Central memory CD8-positive, alpha-beta T cell (primary cell): Measurements from ENCODE around the gene LONP2.
"Not testable (repeated sequence)": the region's sequence is repeated elsewhere in the genome, so short reads cannot be mapped to it uniquely, and the experiment has no call there.

Experiments used
- ATAC-seq: fragments of 150-1000 bp; cut with Tn5 transposase; replicated peaks from 2 replicates; pipeline ENCODE4 v1.10.0; 2022; ENCODE audit warnings: mild to moderate bottlenecking, moderate FRiP score, moderate number of reproducible peaks; ENCODE audit not compliant: poor library complexity, severe bottlenecking; ENCODE audit errors: extremely low read depth
- DNase-seq, 2 donors: peaks; one replicate each; pipeline ENCODE4 v3.0.0; 2021; ENCODE audit warnings: low spot score in 2 of 2
- H3K27ac Mint-ChIP-seq: one replicate; pipeline ENCODE4 v1.8.0; 2022; ENCODE audit warnings: low read depth, mild to moderate bottlenecking, moderate library complexity, mixed read lengths
- H3K27me3 Mint-ChIP-seq: one replicate; pipeline ENCODE4 v1.8.0; 2022; ENCODE audit warnings: mixed read lengths
- H3K36me3 Mint-ChIP-seq: one replicate; pipeline ENCODE4 v1.8.0; 2022; ENCODE audit warnings: mild to moderate bottlenecking, moderate library complexity, mixed read lengths; ENCODE audit not compliant: insufficient read depth
- H3K4me1 Mint-ChIP-seq: one replicate; pipeline ENCODE4 v1.8.0; 2022; ENCODE audit warnings: mixed read lengths
- H3K4me3 Mint-ChIP-seq: one replicate; pipeline ENCODE4 v1.8.0; 2022; ENCODE audit warnings: mild to moderate bottlenecking, moderate library complexity, mixed read lengths
- H3K9me3 Mint-ChIP-seq: one replicate; pipeline ENCODE4 v1.8.0; 2022; ENCODE audit warnings: mixed read lengths

Gene LONP2

GRCh38 chr16:48385253-48386150, 141.4 kb downstream of the LONP2 start, which contains the start of gene SIAH1:
Gene SIAH1 (minus strand): TSS chr16:48385413. CDS start chr16:48362428, 22,985 bp downstream.
- DNase-seq = peak; percentile 80 to 83
- Mint-ChIP-seq H3K27ac (peak within 1 kb of the TSS; percentile 94), H3K27me3 (no peaks in the 10 kb centered on the region), H3K4me1 (peaks cover 23% of the 10 kb centered on the region), H3K4me3 (peak within 1 kb of the TSS; percentile 88), H3K9me3 (no peaks in the 10 kb centered on the region), H3K36me3 (peaks cover 10% of the 10 kb centered on the region)
- peak; percentile 84 for ATAC-seq

- H3K27ac Mint-ChIP-seq = no peak overlapping the region
- H3K9me3 Mint-ChIP-seq = no peaks in the 10 kb centered on the region
- H3K4me1 Mint-ChIP-seq = peaks cover 15% of the 10 kb centered on the region
Measured at GRCh38 chr16:48386559-48387312, 142.6 kb downstream of the LONP2 start.

GRCh38 chr16:48392407-48392806, 148.3 kb downstream of the LONP2 start:
- Mint-ChIP-seq H3K36me3 (no peaks in the 10 kb centered on the region), H3K9me3 (no peaks in the 10 kb centered on the region), H3K4me1 (no peaks in the 10 kb centered on the region), H3K4me3 (no peak overlapping the region), H3K27me3 (no peaks in the 10 kb centered on the region), H3K27ac (no peak overlapping the region)
- DNase-seq (no peak), ATAC-seq (no peak)

More at GRCh38 chr16:48386559-48387312, 142.6 kb downstream of the LONP2 start:
- H3K36me3 Mint-ChIP-seq = peaks cover 8% of the 10 kb centered on the region
- no peak for DNase-seq
- no peaks in the 10 kb centered on the region for H3K27me3 Mint-ChIP-seq
- ATAC-seq = no peak
- no peak overlapping the region for H3K4me3 Mint-ChIP-seq

GRCh38 chr16:48393485-48394354, 149.6 kb downstream of the LONP2 start:
- ATAC-seq (no peak), DNase-seq (no peak)
- Mint-ChIP-seq H3K27me3 (no peaks in the 10 kb centered on the region), H3K4me1 (no peaks in the 10 kb centered on the region), H3K27ac (no peak overlapping the region), H3K36me3 (no peaks in the 10 kb centered on the region), H3K9me3 (no peaks in the 10 kb centered on the region), H3K4me3 (no peak overlapping the region)

- H3K36me3 Mint-ChIP-seq = no peaks in the 10 kb centered on the region
- no peaks in the 10 kb centered on the region for H3K9me3 Mint-ChIP-seq
- H3K4me1 Mint-ChIP-seq = no peaks in the 10 kb centered on the region
- H3K4me3 Mint-ChIP-seq = no peak overlapping the region
- no peaks in the 10 kb centered on the region for H3K27me3 Mint-ChIP-seq
- ATAC-seq = no peak
- no peak overlapping the region for H3K27ac Mint-ChIP-seq
- DNase-seq = no peak
Measured at GRCh38 chr16:48394355-48394703, 150.2 kb downstream of the LONP2 start.

- ATAC-seq = no peak
- Mint-ChIP-seq H3K36me3 (no peaks in the 10 kb centered on the region), H3K4me1 (no peaks in the 10 kb centered on the region)
Measured at GRCh38 chr16:48395375-48395774, 151.3 kb downstream of the LONP2 start.

GRCh38 chr16:48402547-48402946, 158.4 kb downstream of the LONP2 start:
- not testable (repeated sequence) for ATAC-seq, H3K9me3 Mint-ChIP-seq, H3K36me3 Mint-ChIP-seq, H3K27ac Mint-ChIP-seq, H3K4me1 Mint-ChIP-seq, H3K4me3 Mint-ChIP-seq, H3K27me3 Mint-ChIP-seq, DNase-seq

More at GRCh38 chr16:48395375-48395774, 151.3 kb downstream of the LONP2 start:
- no peak for DNase-seq
- Mint-ChIP-seq H3K27ac (no peak overlapping the region), H3K27me3 (no peaks in the 10 kb centered on the region), H3K4me3 (no peak overlapping the region), H3K9me3 (no peaks in the 10 kb centered on the region)

- Mint-ChIP-seq H3K27me3 (no peaks in the 10 kb centered on the region), H3K36me3 (no peaks in the 10 kb centered on the region), H3K27ac (peak overlapping the region; percentile 44), H3K9me3 (no peaks in the 10 kb centered on the region), H3K4me3 (no peak overlapping the region), H3K4me1 (peaks cover 7% of the 10 kb centered on the region)
- no peak for ATAC-seq
- DNase-seq = no peak
Measured at GRCh38 chr16:48405153-48405552, 161.1 kb downstream of the LONP2 start.

GRCh38 chr16:48405907-48406306, 161.8 kb downstream of the LONP2 start:
- Mint-ChIP-seq H3K9me3 (no peaks in the 10 kb centered on the region), H3K27me3 (no peaks in the 10 kb centered on the region), H3K4me3 (no peak overlapping the region), H3K36me3 (no peaks in the 10 kb centered on the region), H3K4me1 (peaks cover 7% of the 10 kb centered on the region), H3K27ac (no peak overlapping the region)
- ATAC-seq (no peak), DNase-seq (no peak)
